ENCODE measurements around the gene CACNA2D1. TPM values are rescaled to one million over a fixed set of nuclear protein-coding genes. Genes with fewer than 3 reads are reported as not detected.

Gene CACNA2D1
- total RNA-seq, 1 donor from 2014 or later: not detected

GRCh38 chr7:81902536-81902935, 541.0 kb downstream of the CACNA2D1 start:
- Mint-ChIP-seq H3K9me3 (peaks cover 6% of the 10 kb centered on the region), H3K4me3 (no peak overlapping the region), H3K4me1 (peaks cover 12% of the 10 kb centered on the region), H3K27me3 (no peaks in the 10 kb centered on the region), H3K36me3 (ENCODE audit: low read depth) (no peaks in the 10 kb centered on the region), H3K27ac (no peak overlapping the region)
- ChIA-PET CTCF (no interaction called here), POLR2A (no interaction called here)
- TF ChIP-seq, protein P1, sequence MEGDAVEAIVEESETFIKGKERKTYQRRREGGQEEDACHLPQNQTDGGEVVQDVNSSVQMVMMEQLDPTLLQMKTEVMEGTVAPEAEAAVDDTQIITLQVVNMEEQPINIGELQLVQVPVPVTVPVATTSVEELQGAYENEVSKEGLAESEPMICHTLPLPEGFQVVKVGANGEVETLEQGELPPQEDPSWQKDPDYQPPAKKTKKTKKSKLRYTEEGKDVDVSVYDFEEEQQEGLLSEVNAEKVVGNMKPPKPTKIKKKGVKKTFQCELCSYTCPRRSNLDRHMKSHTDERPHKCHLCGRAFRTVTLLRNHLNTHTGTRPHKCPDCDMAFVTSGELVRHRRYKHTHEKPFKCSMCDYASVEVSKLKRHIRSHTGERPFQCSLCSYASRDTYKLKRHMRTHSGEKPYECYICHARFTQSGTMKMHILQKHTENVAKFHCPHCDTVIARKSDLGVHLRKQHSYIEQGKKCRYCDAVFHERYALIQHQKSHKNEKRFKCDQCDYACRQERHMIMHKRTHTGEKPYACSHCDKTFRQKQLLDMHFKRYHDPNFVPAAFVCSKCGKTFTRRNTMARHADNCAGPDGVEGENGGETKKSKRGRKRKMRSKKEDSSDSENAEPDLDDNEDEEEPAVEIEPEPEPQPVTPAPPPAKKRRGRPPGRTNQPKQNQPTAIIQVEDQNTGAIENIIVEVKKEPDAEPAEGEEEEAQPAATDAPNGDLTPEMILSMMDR (IDR thresholded peaks at IDR 0.05): no peak
- intact Hi-C loops (cut with micrococcal nuclease): no loop called here
- ATAC-seq (ENCODE audit: low read depth) (no peak), DNase-seq (no peak)
